HepG2 (cell line): ENCODE measurements around the gene PGAP3. TPM values are rescaled to one million over a fixed set of nuclear protein-coding genes. Genes with fewer than 3 reads are reported as not detected.

ENCODE experiments used
- AKAP8 ChIP-seq: sonication (generic); formaldehyde crosslinking; IDR thresholded peaks from 2 replicates; pipeline ENCODE4 v1.5.1; 2020; ENCODE audit warnings: mild to moderate bottlenecking, missing genetic modification reagents
- BCL6 ChIP-seq: IDR thresholded peaks from 2 replicates; pipeline ENCODE4 v1.6.1; 2016; ENCODE audit warnings: missing genetic modification reagents, missing compliant biosample characterization
- BORCS8-MEF2B ChIP-seq: sonication (generic); formaldehyde crosslinking; IDR thresholded peaks from 2 replicates; pipeline ENCODE4 v1.8.0; 2022; ENCODE audit warnings: mild to moderate bottlenecking, missing genetic modification reagents
- CBX5 ChIP-seq: sonication (generic); formaldehyde crosslinking; IDR thresholded peaks from 2 replicates; pipeline ENCODE4 v1.4.0; 2020; ENCODE audit warnings: missing genetic modification reagents, borderline replicate concordance
- DNMT1 ChIP-seq: sonication (generic); formaldehyde crosslinking; IDR thresholded peaks from 2 replicates; pipeline ENCODE4 v1.5.1; 2020; ENCODE audit warnings: mild to moderate bottlenecking, missing genetic modification reagents
- GABPB1 ChIP-seq: IDR thresholded peaks from 2 replicates; pipeline ENCODE4 v1.6.1; 2016; ENCODE audit warnings: mild to moderate bottlenecking, missing genetic modification reagents, moderate library complexity, missing compliant biosample characterization
- KLF16 ChIP-seq, 2 experiments: sonication (generic) in 1 of 2; formaldehyde crosslinking in 1 of 2; IDR thresholded peaks; 2 replicates each; pipeline versions ENCODE4 v1.6.1 to v1.8.0; 2016 to 2023; ENCODE audit warnings: missing genetic modification reagents in 2 of 2, missing compliant biosample characterization in 1 of 2
- LRRFIP1 ChIP-seq: sonication (generic); formaldehyde crosslinking; conservative IDR thresholded peaks from 2 replicates; pipeline ENCODE4 v1.4.0; 2020; ENCODE audit warnings: missing genetic modification reagents
- MIER3 ChIP-seq: IDR thresholded peaks from 2 replicates; pipeline ENCODE4 v1.6.1; 2016; ENCODE audit warnings: missing compliant biosample characterization, borderline replicate concordance
- NFKB2 ChIP-seq: sonication (generic); formaldehyde crosslinking; IDR thresholded peaks from 2 replicates; pipeline ENCODE4 v1.4.0; 2020; ENCODE audit warnings: missing genetic modification reagents, borderline replicate concordance
- POGZ ChIP-seq: sonication (generic); formaldehyde crosslinking; IDR thresholded peaks from 2 replicates; pipeline ENCODE4 v1.4.0; 2020; ENCODE audit warnings: mild to moderate bottlenecking, missing genetic modification reagents
- PRDM10 ChIP-seq: sonication (generic); formaldehyde crosslinking; IDR thresholded peaks from 2 replicates; pipeline ENCODE4 v1.4.0; 2020; ENCODE audit warnings: low read depth, missing genetic modification reagents
- RBFOX2 ChIP-seq: fragments of 200-400 bp; formaldehyde crosslinking; IDR thresholded peaks from 2 replicates; pipeline ENCODE4 v1.6.1; 2017; ENCODE audit warnings: low read depth, mild to moderate bottlenecking, low read length
- TGIF2 ChIP-seq: IDR thresholded peaks from 2 replicates; pipeline ENCODE4 v1.6.1; 2016; ENCODE audit warnings: control low read depth, missing compliant biosample characterization
- ZNF253 ChIP-seq: sonication (generic); formaldehyde crosslinking; IDR thresholded peaks from 2 replicates; pipeline ENCODE4 v1.8.0; 2022; ENCODE audit warnings: mild to moderate bottlenecking, missing genetic modification reagents, borderline replicate concordance
- ZNF263 ChIP-seq: sonication (generic); formaldehyde crosslinking; IDR thresholded peaks from 2 replicates; pipeline ENCODE4 v1.4.0; 2020; ENCODE audit warnings: missing genetic modification reagents
- ZNF574 ChIP-seq: sonication (generic); formaldehyde crosslinking; IDR thresholded peaks from 2 replicates; pipeline ENCODE4 v1.4.0; 2020; ENCODE audit warnings: missing genetic modification reagents
- ZNF768 ChIP-seq: sonication (generic); formaldehyde crosslinking; IDR thresholded peaks from 2 replicates; pipeline ENCODE4 v1.4.0; 2020; ENCODE audit warnings: missing genetic modification reagents
- ZNF792 ChIP-seq: IDR thresholded peaks from 2 replicates; pipeline ENCODE4 v1.6.1; 2016
- ZNF816 ChIP-seq: sonication (generic); formaldehyde crosslinking; IDR thresholded peaks from 2 replicates; pipeline ENCODE4 v1.8.0; 2022; ENCODE audit warnings: missing genetic modification reagents, mild to moderate bottlenecking, borderline replicate concordance
- polyA plus RNA-seq, 8 experiments: library from polyadenylated mRNA; depleted of rRNA in 3 of 8; stranded (reverse) in 7 of 8; unstranded in 1 of 8; fragments of >200 nt; fragmentation: Illumina TruSeq in 4 of 8; extraction: Trizol in 4 of 8; gene quantifications; 2 replicates each; pipeline versions ENCODE4 v1.2.1 to v1.2.3, GENCODE V29; 2011 to 2016; ENCODE audit warnings: low read depth in 4 of 8, missing spikeins in 1 of 8, mixed read lengths in 1 of 8; ENCODE audit not compliant: insufficient read depth in 1 of 8
- total RNA-seq, 5 experiments: library from RNA; depleted of rRNA; stranded (reverse); fragments of >200 nt; fragmentation: Illumina TruSeq; extraction: Trizol; gene quantifications; 2 replicates each; pipeline ENCODE4 v1.2.3, GENCODE V29; 2016; ENCODE audit warnings: low read depth in 1 of 5

Gene PGAP3
- total and polyA plus RNA-seq, 2 of the 13 experiments (the other 11 are each of a cell fraction or from before 2014, with no cell fraction given): 11.9 to 14.6 TPM

GRCh38 chr17:39636927-39637736 is 50.7 kb downstream of the PGAP3 start, which contains the start of gene STARD3 (continued):
- TF ChIP-seq KLF16 (CRISPR knock-in tag; IDR thresholded peaks at IDR 0.05) (peak in 1 of 2 experiments; percentile 79; a peak in 2 of 4 replicates), RBFOX2 (peak; percentile 95), BCL6 (peak; percentile 59), MIER3 (CRISPR knock-in tag) (peak; percentile 28; the same call in 1 of the 2 replicates), ZNF253 (CRISPR knock-in tag) (peak; percentile 13; the same call in 1 of the 2 replicates), PRDM10 (CRISPR knock-in tag) (peak; percentile 76), NFKB2 (peak; percentile 82; the same call in 1 of the 2 replicates), ZNF816 (CRISPR knock-in tag) (peak; percentile 87; the same call in 1 of the 2 replicates), LRRFIP1 (CRISPR knock-in tag) (no peak), POGZ (CRISPR knock-in tag) (peak; percentile 77), ZNF574 (CRISPR knock-in tag) (peak; percentile 92), ZNF263 (CRISPR knock-in tag) (peak; percentile 58), BORCS8-MEF2B (CRISPR knock-in tag) (no peak; the same call in 1 of the 2 replicates), TGIF2 (CRISPR knock-in tag) (no peak), GABPB1 (CRISPR knock-in tag) (peak; percentile 96), ZNF768 (CRISPR knock-in tag) (peak; percentile 80), AKAP8 (CRISPR knock-in tag) (0 out of 2 replicates have a peak, but pooled peaks have one; percentile 49), CBX5 (CRISPR knock-in tag) (no peak), ZNF792 (CRISPR knock-in tag) (peak; percentile 83), DNMT1 (CRISPR knock-in tag) (peak; percentile 77)
